Measurements from ENCODE around the gene KLKB1.

DNA sequence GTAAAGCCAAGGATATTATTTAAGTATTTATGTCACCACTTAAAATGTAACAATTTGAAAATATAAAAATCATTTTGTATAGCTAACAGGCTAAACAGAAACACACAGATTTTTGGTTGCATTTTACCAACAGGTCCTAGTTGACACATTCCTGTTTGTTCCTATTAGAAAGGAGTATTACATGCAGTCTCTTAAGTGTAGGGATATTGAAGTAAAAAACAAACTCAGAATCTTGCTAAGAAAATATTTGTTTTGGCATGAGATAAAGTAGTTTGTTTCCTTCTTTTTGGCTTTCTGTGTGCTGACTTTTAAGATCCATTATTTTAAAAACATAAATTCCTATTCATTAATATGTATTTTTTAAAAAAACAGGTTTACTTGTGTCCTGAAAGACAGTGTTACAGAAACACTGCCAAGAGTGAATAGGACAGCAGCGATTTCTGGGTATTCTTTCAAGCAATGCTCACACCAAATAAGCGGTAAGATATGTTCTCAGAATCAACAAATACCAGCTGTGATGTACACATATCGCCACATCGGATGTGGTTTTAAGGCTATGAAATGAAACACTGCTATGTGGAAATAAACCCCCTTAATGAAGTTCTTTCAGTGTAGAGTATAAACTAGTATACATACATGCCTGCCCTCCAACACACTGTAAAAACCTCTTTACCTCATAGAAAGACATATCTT lies 45.5 kb downstream of the KLKB1 start:
- TF ChIP-seq POLR2A (IDR thresholded peaks at IDR 0.05), result no peak
- no peak for TF ChIP-seq CTCF (IDR thresholded peaks at IDR 0.05)

Data from transverse colon (tissue), 3 donors.